HG02571 (cell line): ENCODE measurements around the gene TIMP2.
"Not testable (repeated sequence)": the region's sequence is repeated elsewhere in the genome, so short reads cannot be mapped to it uniquely, and the experiment has no call there.

Source experiments
- ATAC-seq: cut with Tn5 transposase; IDR thresholded peaks from one replicate; pipeline ENCODE4 v1.9.1; 2021; ENCODE audit warnings: mild to moderate bottlenecking, moderate library complexity; ENCODE audit not compliant: unreplicated experiment

Gene TIMP2

GRCh38 chr17:78891406-78892061, 33.7 kb downstream of the TIMP2 start:
- no peak for ATAC-seq

DNA sequence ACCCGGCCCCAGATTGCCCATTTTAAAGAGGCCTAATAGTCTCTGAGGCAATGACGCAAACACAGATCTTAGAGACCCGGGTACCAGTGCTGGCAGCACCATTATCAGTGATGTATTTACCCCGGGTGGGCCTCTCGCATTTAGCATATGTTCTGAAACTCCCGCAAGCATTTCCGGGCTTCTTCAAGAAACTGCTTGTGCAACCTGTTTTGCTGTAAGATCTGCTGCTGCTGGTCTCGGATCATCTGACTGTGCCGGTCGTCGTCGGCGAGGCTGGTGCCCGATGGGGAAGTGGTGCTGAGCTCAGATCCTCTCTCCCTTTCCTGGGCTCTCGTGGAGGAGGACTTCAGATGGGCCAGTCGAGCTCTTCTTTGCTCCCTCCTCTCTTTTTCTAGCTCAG, 34.7 kb downstream of the TIMP2 start:
- no peak for ATAC-seq

DNA sequence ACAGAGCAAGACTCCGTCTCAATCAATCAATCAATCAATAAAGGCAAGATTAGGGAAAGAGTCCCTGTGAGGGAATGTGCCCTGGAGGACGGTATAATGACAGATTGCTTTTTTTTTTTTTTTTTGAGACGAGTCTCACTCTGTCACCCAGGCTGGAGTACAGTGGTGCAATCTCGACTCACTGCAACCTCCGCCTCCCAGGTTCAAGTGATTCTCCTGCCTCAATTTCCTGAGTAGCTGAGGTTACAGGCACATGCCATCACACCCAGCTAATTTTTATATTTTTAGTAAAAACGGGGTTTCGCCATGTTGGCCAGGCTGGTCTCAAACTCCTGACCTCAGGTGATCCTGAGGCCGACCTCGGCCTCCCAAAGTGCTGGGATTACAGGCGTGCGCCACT, 35.1 kb downstream of the TIMP2 start:
- ATAC-seq = not testable (repeated sequence)

- ATAC-seq = no peak
Observed at GRCh38 chr17:78889531-78889930, 35.7 kb downstream of the TIMP2 start.

DNA sequence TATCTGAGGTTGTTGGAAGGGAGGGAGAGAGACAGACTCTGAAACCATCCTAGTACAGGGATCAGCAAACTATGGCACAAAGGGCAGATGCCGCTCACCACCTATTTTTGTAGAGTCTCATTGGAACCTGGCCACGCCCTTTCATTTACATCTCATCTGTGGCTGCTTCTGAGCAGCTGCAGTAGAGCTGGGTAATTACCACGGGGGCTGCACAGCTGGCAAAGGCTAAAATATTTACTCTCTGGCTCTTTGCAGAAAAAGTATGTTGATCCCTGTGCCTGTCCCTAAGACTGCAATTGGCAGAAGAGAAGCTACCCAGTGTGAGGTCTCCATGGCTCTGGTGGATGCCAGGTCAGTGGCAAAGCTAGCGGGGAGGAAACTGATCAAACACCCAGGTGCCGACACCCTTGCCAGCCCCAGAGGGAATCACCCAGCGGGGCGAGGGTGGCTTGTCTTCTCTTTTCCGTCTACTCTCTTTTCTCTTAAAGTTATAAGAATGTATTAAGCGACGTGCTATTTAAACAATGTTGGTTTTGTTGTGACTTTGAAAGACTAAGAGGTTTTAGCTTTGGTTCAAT, 36.2 kb downstream of the TIMP2 start:
- ATAC-seq = no peak

DNA sequence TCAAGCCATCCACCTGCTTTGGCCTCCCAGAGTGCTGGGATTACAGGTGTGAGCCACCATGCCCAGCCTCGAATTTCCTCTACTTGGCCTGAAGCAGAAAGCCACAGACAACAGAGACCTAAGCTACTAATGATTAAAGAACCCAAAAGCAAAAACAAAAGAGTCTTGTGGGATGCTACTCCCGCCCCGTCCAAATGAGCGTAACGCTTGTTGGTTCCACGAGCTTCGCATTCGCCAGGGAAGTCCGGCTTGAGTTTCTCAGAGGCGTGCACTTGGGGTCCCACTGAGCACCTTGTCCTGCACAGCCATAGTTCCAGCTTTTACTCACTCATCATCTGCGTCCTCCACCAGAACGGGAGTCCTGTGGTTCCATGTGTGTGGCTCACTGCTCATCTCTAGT, 38.2 kb downstream of the TIMP2 start:
- ATAC-seq = no peak

DNA sequence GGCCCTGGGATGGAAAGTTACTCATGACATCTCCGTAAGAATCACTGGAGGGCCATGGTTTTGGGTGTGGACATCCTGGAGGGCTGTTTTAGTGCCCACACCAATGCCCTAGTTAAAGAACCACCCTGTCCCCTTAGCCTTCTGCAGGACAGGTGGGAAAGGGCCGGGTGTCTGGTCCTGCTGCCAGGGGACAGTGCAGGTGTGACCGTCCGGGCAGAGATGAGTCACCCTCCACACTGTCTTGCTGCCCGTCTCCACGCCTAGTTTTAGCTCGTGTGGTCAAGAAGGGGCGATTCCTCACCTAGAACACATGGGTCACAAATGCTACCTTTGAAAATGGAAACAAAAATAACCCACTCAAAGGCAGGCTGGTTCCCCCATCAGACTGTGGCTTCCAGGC, 39.2 kb downstream of the TIMP2 start:
- ATAC-seq = no peak

DNA sequence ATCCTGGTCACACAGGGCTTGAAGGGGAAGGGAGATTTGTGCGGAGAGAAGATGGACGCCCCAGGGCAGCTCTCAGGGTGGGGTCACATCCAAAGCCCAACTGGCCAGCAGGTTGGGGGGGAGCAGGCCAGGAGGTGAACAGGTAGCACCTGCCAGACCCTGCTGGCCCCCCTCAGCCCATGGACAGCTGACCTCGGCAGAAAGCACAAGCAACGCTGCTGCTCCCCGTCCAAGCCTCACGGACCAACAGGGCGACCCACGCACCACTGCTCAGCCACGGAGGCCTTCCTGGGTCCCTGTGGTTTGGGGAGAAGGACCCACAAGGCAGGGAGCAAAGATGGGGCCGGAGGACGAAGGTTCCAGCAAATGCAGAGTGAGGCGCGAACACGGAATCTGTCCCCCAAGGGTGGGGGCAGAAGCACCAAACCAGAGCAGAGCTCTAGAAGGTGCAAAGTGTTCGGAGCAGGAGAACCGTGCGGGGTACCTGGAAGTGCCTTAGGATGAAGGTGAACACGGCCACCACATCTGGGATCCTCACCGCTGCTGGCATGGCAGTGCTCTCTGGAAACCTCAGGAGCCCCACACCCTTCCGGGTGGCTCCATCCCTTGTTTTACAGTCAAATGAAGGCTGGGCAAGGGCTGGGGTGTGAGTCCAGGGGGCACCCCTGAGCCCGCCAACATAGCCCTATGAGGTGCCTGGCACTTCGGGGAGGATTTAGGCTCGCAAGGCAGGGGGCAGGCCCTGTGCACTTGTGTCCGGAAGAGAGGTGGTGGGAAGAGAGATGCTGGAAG, 40.1 kb downstream of the TIMP2 start:
- ATAC-seq = no peak

DNA sequence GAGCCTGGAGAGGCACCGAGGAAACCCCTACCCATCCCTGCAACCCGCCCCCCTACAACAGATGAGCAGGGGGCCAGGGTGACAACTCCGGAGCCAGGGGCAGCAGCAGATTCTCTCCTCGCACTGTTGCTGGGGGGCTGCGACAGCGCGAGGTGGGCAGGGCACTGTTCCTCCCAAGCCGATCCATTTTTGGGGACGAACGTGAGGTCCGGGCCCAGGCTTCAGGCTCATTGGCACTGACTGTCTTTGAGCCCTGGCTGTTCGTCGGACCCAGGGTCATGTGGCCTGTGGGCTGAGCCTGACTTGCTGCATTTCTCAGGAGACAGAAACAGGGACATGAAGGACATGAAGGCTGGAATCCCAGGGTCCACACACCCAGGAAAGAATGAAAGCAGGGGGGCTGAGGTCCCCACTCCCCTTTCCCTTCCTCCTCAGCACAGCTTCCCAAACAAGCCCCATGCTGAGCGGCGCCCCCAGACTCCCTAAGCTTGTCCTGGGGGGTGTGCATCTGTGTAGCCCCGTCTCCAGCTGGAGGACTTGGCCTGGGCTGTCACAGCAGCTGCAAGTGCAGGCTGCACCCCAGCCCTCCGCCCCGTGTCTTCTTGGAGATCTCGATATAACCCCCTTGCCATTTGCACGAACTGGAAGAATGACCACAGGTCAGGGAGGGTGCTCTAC, 40.9 kb downstream of the TIMP2 start:
- no peak for ATAC-seq

GRCh38 chr17:78883533-78884131, 41.6 kb downstream of the TIMP2 start:
- ATAC-seq = no peak

DNA sequence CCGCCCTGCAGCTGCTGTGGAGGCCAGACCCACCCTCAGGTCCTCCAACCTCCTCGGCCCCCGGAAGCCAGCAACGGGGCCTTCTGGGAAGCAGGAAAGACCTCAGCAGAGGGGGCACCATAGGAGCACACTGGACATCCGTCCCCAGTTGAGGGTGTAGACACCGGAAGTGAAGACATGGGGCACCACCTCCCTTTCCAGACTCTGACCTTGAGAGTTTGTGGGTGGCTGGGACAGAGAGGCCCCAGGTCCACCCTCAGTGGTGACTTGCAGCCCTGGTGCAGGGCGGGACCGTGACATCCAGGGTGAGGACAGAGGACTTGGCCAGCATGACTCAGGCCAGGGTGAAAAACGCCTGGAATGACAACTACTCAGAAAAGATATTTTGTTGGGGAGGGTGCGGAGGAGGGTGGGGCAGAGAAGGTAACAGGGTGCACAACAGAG, 42.1 kb downstream of the TIMP2 start:
- ATAC-seq = no peak

DNA sequence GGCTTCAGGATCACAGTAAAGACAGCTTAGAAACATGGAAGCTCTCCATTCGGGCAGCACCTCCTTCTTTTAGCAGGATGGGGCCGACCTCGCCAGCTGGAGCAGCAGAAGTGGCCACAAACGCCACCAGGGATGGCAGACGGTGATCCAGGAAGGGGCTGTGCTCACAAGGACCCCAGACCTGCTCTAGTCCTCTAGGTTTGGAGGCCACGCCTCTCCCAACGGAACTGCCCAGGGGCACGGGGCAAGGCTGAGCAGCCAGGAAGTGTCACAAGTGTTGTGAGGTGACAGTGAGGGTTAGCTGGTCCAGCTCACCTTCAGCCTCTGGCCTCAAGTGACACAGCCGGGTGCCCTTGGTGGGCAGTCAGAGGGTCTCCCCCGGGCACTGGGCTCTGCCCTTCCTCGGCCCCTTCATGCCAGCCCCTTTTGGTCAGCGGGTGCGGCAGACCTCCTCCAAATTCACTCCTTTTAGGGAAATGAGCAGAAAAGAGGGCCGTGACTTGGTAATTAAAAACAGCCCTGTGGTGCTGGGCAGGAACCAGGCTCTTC, 42.6 kb downstream of the TIMP2 start:
- ATAC-seq = no peak

GRCh38 chr17:78879635-78880186, 45.5 kb downstream of the TIMP2 start:
- no peak for ATAC-seq

DNA sequence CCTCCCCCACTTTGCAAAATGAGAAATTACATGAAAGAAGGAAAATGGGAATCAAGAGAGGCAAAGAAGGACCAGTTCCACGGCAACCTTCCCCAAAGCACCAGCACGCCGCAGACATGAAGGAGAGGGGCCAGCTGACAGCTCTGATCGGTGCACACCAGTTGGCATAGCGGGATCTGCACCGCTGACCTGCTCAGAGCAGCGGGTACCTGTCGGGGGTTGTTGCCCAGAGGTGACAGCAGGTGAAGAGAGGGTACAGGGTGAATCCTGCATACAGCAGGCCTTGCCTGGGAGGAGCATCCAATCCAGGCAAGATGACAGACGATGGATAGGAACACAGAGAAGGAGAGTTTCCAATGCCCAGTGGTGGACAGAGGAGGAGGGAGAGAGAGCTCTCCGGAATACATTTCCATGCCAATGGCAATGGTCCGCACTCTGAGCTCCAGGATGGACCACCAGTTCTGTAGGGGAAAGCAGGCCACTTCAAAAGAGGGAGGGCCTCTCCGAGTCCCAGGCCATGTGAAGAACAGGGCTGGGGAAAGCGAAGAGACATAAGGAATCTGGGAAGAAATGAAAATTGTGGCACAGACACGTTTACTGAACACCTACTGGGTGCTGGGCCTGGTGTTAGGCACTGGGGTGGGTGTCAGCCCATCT, 46.2 kb downstream of the TIMP2 start:
- no peak for ATAC-seq

DNA sequence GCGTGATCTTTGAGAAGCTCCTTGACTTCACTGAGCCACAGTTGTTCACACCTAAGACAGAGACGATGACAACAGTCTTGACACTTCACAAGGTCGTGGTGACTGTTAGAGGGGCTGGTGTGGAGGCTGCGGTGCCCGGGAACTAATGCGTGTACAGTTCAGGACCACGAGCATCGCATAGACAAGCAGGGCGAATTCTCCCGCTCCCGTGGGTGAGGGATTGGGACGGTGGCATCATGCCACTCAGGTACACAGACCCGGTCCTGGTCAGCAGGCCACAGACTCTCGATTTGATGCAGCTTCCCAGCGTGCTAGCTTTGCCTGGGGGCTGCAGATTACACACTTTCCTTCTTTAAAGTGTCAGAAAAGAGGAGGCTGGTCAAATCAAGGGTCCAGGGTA, 46.9 kb downstream of the TIMP2 start:
- ATAC-seq = no peak

DNA sequence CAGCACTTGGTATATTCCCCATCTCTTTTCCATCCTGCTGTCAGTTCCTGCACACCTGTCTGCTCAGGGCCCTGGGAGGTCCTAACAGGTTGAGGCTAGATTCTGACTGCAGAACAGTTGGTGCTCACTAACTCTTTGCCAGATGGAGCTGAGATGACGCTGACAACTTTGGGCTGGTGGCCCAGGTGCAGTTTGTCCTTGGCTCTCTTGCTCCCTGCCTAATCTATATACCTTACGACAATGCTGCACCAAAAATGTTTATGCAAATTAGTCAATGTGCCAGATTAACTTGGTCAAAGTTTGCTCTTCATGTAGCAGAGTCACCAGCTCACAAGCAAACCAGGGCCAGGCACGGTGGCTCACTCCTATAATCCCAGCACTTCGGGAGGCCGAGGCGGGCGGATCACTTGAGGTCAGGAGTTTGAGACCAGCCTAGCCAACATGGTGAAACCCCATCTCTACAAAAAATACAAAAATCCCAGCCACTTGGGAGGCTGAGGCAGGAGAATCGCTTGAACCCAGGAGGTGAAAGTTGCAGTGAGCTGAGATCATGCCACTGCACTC, 48.2 kb downstream of the TIMP2 start:
- ATAC-seq = not testable (repeated sequence)

GRCh38 chr17:78876094-78876597, 49.0 kb downstream of the TIMP2 start:
- ATAC-seq = no peak

GRCh38 chr17:78875363-78876093, 49.7 kb downstream of the TIMP2 start:
- no peak for ATAC-seq
